OCI-LY1 (cell line): ENCODE measurements around the gene CTNNA3.

ENCODE experiments used
- EZH2 ChIP-seq: fragments of 200-600 bp; sonication (generic), shearing (Covaris generic); IDR thresholded peaks from 2 replicates; pipeline ENCODE4 v1.8.0; 2017; ENCODE audit warnings: borderline replicate concordance, mixed run types, mild to moderate bottlenecking, antibody characterized with exemption, low read length, moderate library complexity, mixed read lengths
- TF ChIP-seq, protein P1 (sequence below): fragments of 200-600 bp; sonication (generic), shearing (Covaris generic); IDR thresholded peaks from 2 replicates; pipeline ENCODE4 v1.5.1; 2017; ENCODE audit warnings: mild to moderate bottlenecking, antibody characterized with exemption, low read length, moderate library complexity, mixed read lengths

DNA sequence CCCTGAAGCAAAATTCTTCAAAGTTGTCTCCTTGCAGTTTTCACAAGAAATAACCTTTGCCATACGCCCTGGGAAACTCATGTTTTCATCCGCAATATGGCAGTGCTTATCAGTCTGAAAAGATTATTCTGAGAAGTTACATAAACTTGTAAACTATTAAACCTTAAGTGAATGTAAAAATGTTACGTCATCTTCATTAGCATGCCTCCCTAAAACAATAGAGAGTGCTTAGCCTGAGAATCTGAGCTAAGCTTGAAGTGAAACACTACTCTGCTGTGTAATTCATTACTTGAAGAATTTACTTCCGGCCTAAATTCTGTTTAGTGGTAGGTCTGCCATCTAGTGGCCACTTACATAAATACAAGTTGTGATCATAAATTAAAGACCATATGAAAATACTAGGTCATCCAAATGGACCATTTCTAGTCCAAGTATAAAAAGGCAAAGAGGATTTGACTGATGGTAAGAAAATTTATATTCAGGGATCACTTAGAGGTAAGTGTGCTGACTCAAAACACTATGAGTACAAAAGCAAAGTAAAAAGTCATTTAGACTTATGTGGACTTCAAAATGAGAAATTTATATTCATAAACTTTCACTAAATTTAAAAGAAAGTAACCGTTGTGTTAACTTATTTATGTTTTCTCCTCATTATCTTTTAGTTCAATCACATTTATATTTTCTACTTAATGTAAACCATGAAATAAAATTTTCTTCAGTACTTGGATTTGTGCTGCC, 1515.2 kb downstream of the CTNNA3 start:
- TF ChIP-seq, protein P1, sequence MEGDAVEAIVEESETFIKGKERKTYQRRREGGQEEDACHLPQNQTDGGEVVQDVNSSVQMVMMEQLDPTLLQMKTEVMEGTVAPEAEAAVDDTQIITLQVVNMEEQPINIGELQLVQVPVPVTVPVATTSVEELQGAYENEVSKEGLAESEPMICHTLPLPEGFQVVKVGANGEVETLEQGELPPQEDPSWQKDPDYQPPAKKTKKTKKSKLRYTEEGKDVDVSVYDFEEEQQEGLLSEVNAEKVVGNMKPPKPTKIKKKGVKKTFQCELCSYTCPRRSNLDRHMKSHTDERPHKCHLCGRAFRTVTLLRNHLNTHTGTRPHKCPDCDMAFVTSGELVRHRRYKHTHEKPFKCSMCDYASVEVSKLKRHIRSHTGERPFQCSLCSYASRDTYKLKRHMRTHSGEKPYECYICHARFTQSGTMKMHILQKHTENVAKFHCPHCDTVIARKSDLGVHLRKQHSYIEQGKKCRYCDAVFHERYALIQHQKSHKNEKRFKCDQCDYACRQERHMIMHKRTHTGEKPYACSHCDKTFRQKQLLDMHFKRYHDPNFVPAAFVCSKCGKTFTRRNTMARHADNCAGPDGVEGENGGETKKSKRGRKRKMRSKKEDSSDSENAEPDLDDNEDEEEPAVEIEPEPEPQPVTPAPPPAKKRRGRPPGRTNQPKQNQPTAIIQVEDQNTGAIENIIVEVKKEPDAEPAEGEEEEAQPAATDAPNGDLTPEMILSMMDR, result peak; percentile 63
- TF ChIP-seq EZH2, result no peak
